Thyroid gland (tissue), 4 donors: ENCODE data around the gene POFUT1. TPM values are rescaled to one million over a fixed set of nuclear protein-coding genes. Genes with fewer than 3 reads are reported as not detected.

ENCODE experiments used
- DNase-seq, 2 donors: peaks; one replicate each; pipeline ENCODE4 v3.0.0-alpha.2; 2019
- H3K27ac ChIP-seq, 3 donors: fragments of 200-600 bp; sonication (generic); 1 replicate in 2 of 3; 2 replicates in 1 of 3; pipeline ENCODE4 v1.5.1; 2016 to 2019; ENCODE audit warnings: mild to moderate bottlenecking in 1 of 3, moderate library complexity in 1 of 3
- H3K27me3 ChIP-seq: fragments of 200-600 bp; sonication (generic); one replicate; pipeline ENCODE4 v1.5.1; 2019
- H3K36me3 ChIP-seq, 2 donors: fragments of 200-600 bp; sonication (generic); one replicate each; pipeline ENCODE4 v1.5.1; 2016 to 2019
- H3K4me1 ChIP-seq, 2 donors: fragments of 200-600 bp; sonication (generic); one replicate each; pipeline ENCODE4 v1.5.1; 2017 to 2019
- H3K4me3 ChIP-seq, 3 donors: fragments of 200-600 bp; sonication (generic); replicated peaks in 1 of 3; 1 replicate in 2 of 3; 2 replicates in 1 of 3; pipeline ENCODE4 v1.5.1; 2016; ENCODE audit warnings: mild to moderate bottlenecking in 1 of 3
- H3K9me3 ChIP-seq: fragments of 200-600 bp; sonication (generic); one replicate; pipeline ENCODE4 v1.5.1; 2017
- POLR2A ChIP-seq, 2 donors: fragments of 450-650 bp; IDR thresholded peaks; one replicate each; pipeline ENCODE4 v1.6.1; 2017; ENCODE audit warnings: antibody characterized with exemption in 2 of 2, mild to moderate bottlenecking in 2 of 2, moderate library complexity in 1 of 2
- WGBS, 2 donors: methylation state at CpG; one replicate each; pipeline ENCODE4 v1.1.5; 2017; 5-methylcytosine and 5-hydroxymethylcytosine counted together
- intact Hi-C: fragments of 100-400 bp; cut with DNase I; formaldehyde crosslinking; loops from one replicate; pipeline ENCODE4 v1.15.1; 2023
- total RNA-seq, 4 donors: library from RNA; depleted of rRNA; stranded (reverse); fragments of >200 nt; gene quantifications; one replicate each; pipeline ENCODE4 v1.2.3, GENCODE V29; 2016
- TF ChIP-seq, protein P1 (sequence below), 6 experiments: fragments of 200-600 bp in 3 of 6; fragments of 450-650 bp in 3 of 6; sonication (generic) in 3 of 6; IDR thresholded peaks; one replicate each; pipeline ENCODE4 v1.5.1; 2016 to 2019; ENCODE audit warnings: antibody characterized with exemption in 6 of 6, mild to moderate bottlenecking in 2 of 6, inconsistent platforms in 1 of 6, moderate library complexity in 1 of 6

The POFUT1 gene
- total RNA-seq, 4 donors from 2014 or later, result 35.1 to 40.5 (median 38.5) TPM

DNA sequence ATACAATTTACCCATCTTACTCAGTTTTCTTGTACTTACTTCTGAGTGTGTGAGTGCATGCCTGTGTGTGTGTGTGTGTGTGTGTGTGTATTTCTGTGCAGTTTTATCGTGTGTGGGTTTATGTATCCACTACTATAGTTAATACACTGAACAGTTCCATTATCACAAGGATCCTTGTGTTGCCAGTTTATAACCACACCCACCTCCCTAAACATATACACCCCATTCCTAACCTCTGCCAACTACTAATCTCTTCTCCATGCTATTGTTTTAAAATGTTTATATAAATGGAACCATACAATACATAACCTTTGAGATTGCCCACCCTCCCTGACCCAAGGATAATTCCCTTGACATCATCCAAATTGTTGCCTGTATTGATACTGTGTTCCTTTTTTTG lies 18.7 kb downstream of the POFUT1 start:
- no peak for DNase-seq
- Histone ChIP-seq H3K27ac (no peak overlapping the region), H3K4me1 (no peaks in the 10 kb centered on the region), H3K4me3 (no peak overlapping the region), H3K36me3 (peaks cover 18 to 30% of the 10 kb centered on the region in 2 donors), H3K27me3 (no peaks in the 10 kb centered on the region), H3K9me3 (no peaks in the 10 kb centered on the region)
- intact Hi-C loops, result no loop called here
- 77 to 89% methylated on average over 1 of the region's 1 CpG for WGBS, 2 donors
- TF ChIP-seq, protein P1, sequence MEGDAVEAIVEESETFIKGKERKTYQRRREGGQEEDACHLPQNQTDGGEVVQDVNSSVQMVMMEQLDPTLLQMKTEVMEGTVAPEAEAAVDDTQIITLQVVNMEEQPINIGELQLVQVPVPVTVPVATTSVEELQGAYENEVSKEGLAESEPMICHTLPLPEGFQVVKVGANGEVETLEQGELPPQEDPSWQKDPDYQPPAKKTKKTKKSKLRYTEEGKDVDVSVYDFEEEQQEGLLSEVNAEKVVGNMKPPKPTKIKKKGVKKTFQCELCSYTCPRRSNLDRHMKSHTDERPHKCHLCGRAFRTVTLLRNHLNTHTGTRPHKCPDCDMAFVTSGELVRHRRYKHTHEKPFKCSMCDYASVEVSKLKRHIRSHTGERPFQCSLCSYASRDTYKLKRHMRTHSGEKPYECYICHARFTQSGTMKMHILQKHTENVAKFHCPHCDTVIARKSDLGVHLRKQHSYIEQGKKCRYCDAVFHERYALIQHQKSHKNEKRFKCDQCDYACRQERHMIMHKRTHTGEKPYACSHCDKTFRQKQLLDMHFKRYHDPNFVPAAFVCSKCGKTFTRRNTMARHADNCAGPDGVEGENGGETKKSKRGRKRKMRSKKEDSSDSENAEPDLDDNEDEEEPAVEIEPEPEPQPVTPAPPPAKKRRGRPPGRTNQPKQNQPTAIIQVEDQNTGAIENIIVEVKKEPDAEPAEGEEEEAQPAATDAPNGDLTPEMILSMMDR (IDR thresholded peaks at IDR 0.05), result no peak
- no peak for TF ChIP-seq POLR2A (IDR thresholded peaks at IDR 0.05)

DNA sequence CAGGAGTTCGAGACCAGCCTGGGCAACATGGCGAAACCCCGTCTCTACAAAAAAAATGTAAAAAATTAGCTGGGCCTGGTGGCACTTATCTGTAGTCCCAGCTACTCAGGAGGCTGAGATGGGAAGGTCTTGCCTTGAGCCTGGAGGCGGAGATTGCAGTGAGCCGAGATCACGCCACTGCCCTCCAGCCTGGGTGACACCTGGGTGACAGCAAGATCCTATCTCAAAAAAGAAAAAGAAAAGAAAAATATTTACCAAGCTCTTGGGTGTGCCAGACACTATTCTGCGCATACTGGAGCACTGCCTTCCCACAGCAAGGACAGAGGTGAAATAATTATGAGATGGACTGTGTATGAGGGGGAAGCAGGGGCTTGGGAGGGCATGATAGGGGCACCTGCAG lies 19.6 kb downstream of the POFUT1 start:
- Histone ChIP-seq H3K36me3 (peaks cover 20 to 30% of the 10 kb centered on the region in 2 donors), H3K9me3 (no peaks in the 10 kb centered on the region)

DNA sequence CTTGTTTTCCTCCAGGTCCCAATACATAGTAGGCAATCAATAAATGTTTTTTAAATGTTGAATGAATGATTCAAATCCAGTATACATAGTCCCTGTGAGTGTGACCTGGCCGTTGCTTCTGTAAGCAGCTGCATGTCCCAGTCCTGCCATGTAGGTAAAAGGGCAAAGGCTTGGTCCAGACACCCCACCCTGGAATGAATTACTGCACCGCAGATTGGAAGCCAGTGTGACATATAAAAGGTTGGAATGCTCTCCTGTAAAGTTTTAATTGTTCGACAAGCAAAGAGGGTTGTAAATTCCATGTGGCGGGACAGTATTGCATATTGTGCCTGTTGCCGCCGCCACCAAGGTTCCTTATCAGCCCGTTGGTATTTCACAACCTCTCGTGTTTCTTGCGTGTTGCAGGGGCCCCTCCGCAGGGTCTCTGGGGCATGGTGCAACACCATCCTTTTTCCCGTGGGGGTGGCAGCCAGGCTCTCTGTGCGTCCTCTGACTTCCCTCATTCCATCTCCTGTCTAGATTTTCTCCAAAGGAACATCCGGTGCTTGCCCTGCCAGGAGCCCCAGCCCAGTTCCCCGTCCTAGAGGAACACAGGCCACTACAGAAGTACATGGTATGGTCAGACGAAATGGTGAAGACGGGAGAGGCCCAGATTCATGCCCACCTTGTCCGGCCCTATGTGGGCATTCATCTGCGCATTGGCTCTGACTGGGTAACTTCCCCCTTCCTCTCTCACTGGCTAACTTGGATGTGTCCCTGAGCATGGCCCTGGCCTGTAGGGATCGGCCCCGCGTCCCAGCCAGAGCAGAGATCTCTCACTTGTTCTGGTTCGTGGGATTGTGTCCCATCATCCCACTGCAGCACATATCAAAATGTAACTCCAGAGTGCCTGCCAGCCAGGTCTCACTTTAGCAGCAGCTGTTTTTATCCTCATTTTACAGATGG lies 20.3 kb downstream of the POFUT1 start:
- TF ChIP-seq POLR2A (IDR thresholded peaks at IDR 0.05), result no peak
- Histone ChIP-seq H3K4me3 (no peak overlapping the region), H3K9me3 (no peaks in the 10 kb centered on the region), H3K27me3 (no peaks in the 10 kb centered on the region), H3K4me1 (no peaks in the 10 kb centered on the region), H3K36me3 (peaks cover 20 to 27% of the 10 kb centered on the region in 2 donors), H3K27ac (no peak overlapping the region)
- no peak for DNase-seq
- WGBS, 2 donors, result 91 to 94% methylated on average over 22 of the region's 22 CpGs
- intact Hi-C loops, result no loop called here

More for the DNA sequence above, 19.6 kb downstream of the POFUT1 start:
- Histone ChIP-seq H3K27ac (no peak overlapping the region), H3K27me3 (no peaks in the 10 kb centered on the region), H3K4me1 (no peaks in the 10 kb centered on the region), H3K4me3 (no peak overlapping the region)
- no peak for DNase-seq
- WGBS, 2 donors, result 94% methylated on average over 7 of the region's 7 CpGs
- intact Hi-C loops, result no loop called here
- TF ChIP-seq, protein P1 (IDR thresholded peaks at IDR 0.05), result no peak
- TF ChIP-seq POLR2A (IDR thresholded peaks at IDR 0.05), result no peak

DNA sequence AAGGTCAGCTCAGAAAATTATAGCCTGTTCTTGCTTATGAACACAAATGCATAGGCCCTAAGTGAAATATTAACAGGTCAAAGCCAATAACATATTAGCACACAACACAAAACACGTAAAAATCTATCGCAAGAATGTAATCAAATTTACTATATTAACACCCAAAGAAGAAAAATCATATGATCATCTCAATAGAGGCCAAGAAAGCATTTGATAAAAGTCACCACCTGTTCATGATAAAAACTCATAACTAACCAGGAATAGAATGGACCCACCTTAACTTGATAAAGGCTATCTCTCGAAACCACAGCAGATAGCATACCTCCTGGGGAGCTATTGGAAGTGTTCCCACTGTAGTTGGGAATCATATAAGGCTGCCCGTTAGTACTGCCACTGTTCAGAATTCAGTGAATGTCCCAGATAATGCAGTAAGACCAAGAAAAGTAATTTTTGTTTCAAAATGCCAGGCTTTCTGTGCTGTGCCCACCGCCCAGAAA lies 21.6 kb downstream of the POFUT1 start:
- no peak overlapping the region for H3K4me3 ChIP-seq
- H3K27ac ChIP-seq, result no peak overlapping the region
- intact Hi-C loops, result no loop called here
- WGBS, 2 donors, result 97% methylated on average over 5 of the region's 5 CpGs
- no peak for TF ChIP-seq POLR2A (IDR thresholded peaks at IDR 0.05)
- TF ChIP-seq, protein P1 (IDR thresholded peaks at IDR 0.05), result no peak
- no peak for DNase-seq
- no peaks in the 10 kb centered on the region for H3K4me1 ChIP-seq
- H3K27me3 ChIP-seq, result no peaks in the 10 kb centered on the region
- no peaks in the 10 kb centered on the region for H3K9me3 ChIP-seq
- H3K36me3 ChIP-seq, result peaks cover 19 to 28% of the 10 kb centered on the region in 2 donors

DNA sequence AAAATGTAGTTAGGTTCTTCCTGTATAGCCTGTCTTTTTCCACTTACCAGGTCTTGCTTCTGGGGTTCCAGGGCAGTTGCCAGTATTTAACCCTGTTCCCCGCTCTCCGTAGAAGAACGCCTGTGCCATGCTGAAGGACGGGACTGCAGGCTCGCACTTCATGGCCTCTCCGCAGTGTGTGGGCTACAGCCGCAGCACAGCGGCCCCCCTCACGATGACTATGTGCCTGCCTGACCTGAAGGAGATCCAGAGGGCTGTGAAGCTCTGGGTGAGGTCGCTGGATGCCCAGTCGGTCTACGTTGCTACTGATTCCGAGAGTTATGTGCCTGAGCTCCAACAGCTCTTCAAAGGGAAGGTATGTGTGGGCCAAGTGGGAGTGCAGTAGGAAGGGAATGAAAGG lies 23.0 kb downstream of the POFUT1 start:
- TF ChIP-seq, protein P1 (IDR thresholded peaks at IDR 0.05), result no peak
- TF ChIP-seq POLR2A (IDR thresholded peaks at IDR 0.05), result no peak
- WGBS, 2 donors, result 94 to 95% methylated on average over 12 to 13 of the region's 13 CpGs
- Histone ChIP-seq H3K4me3 (no peak overlapping the region), H3K4me1 (no peaks in the 10 kb centered on the region), H3K36me3 (peaks cover 27 to 40% of the 10 kb centered on the region in 2 donors), H3K27me3 (no peaks in the 10 kb centered on the region), H3K9me3 (no peaks in the 10 kb centered on the region), H3K27ac (no peak overlapping the region)
- intact Hi-C loops, result no loop called here
- no peak for DNase-seq
